Dermis blood vessel endothelial cell (primary cell): ENCODE measurements around the gene TBC1D32. TPM values are rescaled to one million over a fixed set of nuclear protein-coding genes. Genes with fewer than 3 reads are reported as not detected.

Experiments used
- total RNA-seq: library from RNA; depleted of rRNA; stranded (reverse); fragments of >200 nt; gene quantifications from 2 replicates; pipeline ENCODE4 v1.2.3, GENCODE V29; 2014

Gene TBC1D32
- total RNA-seq, 1 donor from 2014 or later: 5.6 TPM

Other genes with a start within 250 kb of the TBC1D32 start
- 482 and 745 TPM in 2 replicates for gene GJA1, start 101.2 kb upstream of the TBC1D32 start, total RNA-seq